PC-3 (cell line): ENCODE data around the gene GALR2. TPM values are rescaled to one million over a fixed set of nuclear protein-coding genes. Genes with fewer than 3 reads are reported as not detected.

Experiments
- ATAC-seq: fragments of 200-7000 bp; cut with Tn5 transposase; 2 replicates; pipeline ENCODE4 v1.9.1; 2020; ENCODE audit warnings: mild to moderate bottlenecking, moderate library complexity
- BruUV-seq: library from RNA; stranded (reverse); fragments of 400-500 nt; replicated peaks from 2 replicates; lab custom pipeline; 2021; lab: Mats Ljungman, UMichigan
- CTCF ChIA-PET: fragments of 300-600 bp; sonication (Branson Sonifier 250); formaldehyde crosslinking; loops from one replicate; lab custom pipeline; 2022; ENCODE audit warnings: antibody characterized with exemption; lab: Charles Lee
- POLR2A ChIA-PET: fragments of 300-600 bp; sonication (Branson Sonifier 250); formaldehyde crosslinking; loops from one replicate; lab custom pipeline; 2022; ENCODE audit warnings: antibody characterized with exemption; ENCODE audit not compliant: unreplicated experiment; lab: Charles Lee
- DNase-seq: peaks from one replicate; pipeline ENCODE4 v3.0.0-alpha.2; 2015
- H2AFZ ChIP-seq: fragments of 300-600 bp; sonication (generic); 2 replicates; pipeline ENCODE4 v1.6.0; 2016; ENCODE audit warnings: antibody characterized with exemption, low read length
- H3F3A ChIP-seq: fragments of 300-600 bp; sonication (generic); one replicate; pipeline ENCODE4 v1.6.0; 2017; ENCODE audit warnings: antibody characterized with exemption, low read length, control low read depth, mild to moderate bottlenecking; ENCODE audit not compliant: unreplicated experiment
- H3K27ac ChIP-seq: fragments of 300-600 bp; sonication (generic); 2 replicates; pipeline ENCODE4 v1.5.1; 2016; ENCODE audit warnings: mild to moderate bottlenecking, low read length
- H3K27me3 ChIP-seq: fragments of 300-600 bp; sonication (generic); 2 replicates; pipeline ENCODE4 v1.6.1; 2016; ENCODE audit warnings: low read length, mixed read lengths
- H3K36me3 ChIP-seq: fragments of 300-600 bp; sonication (generic); 2 replicates; pipeline ENCODE4 v1.6.1; 2016; ENCODE audit warnings: low read depth, mixed run types, low read length, mixed read lengths
- H3K4me1 ChIP-seq: fragments of 300-600 bp; sonication (generic); 2 replicates; pipeline ENCODE4 v1.5.1; 2016; ENCODE audit warnings: low read length; ENCODE audit not compliant: insufficient read depth
- H3K4me2 ChIP-seq: fragments of 300-600 bp; sonication (generic); 2 replicates; pipeline ENCODE4 v1.6.0; 2016; ENCODE audit warnings: low read length
- H3K4me3 ChIP-seq: fragments of 300-600 bp; sonication (generic); 2 replicates; pipeline ENCODE4 v1.5.1; 2016; ENCODE audit warnings: mild to moderate bottlenecking, low read length, mixed read lengths
- H3K79me2 ChIP-seq: fragments of 300-600 bp; sonication (generic); 2 replicates; pipeline ENCODE4 v1.6.1; 2017; ENCODE audit warnings: low read length, mixed read lengths
- H3K9ac ChIP-seq: fragments of 300-600 bp; sonication (generic); 2 replicates; pipeline ENCODE4 v1.6.0; 2016; ENCODE audit warnings: mild to moderate bottlenecking, low read length
- H3K9me2 ChIP-seq: fragments of 300-600 bp; sonication (generic); replicated peaks from 2 replicates; pipeline ENCODE4 v1.6.1; 2016; ENCODE audit warnings: mixed run types, low read length, mixed read lengths
- H3K9me3 ChIP-seq: fragments of 300-600 bp; sonication (generic); 2 replicates; pipeline ENCODE4 v1.6.1; 2016; ENCODE audit warnings: low read length, mixed read lengths
- H4K20me1 ChIP-seq: fragments of 300-600 bp; sonication (generic); 2 replicates; pipeline ENCODE4 v1.6.1; 2016; ENCODE audit warnings: low read length, mixed read lengths
- EZH2 ChIP-seq: fragments of 300-600 bp; sonication (generic); IDR thresholded peaks from one replicate; pipeline ENCODE4 v1.6.1; 2017; ENCODE audit warnings: antibody characterized with exemption, mild to moderate bottlenecking, low read length; ENCODE audit not compliant: unreplicated experiment
- EZH2phosphoT487 ChIP-seq: fragments of 300-600 bp; sonication (generic); IDR thresholded peaks from 2 replicates; pipeline ENCODE4 v1.6.1; 2018; ENCODE audit warnings: mild to moderate bottlenecking, antibody characterized with exemption, low read length, borderline replicate concordance
- intact Hi-C: fragments of 100-400 bp; cut with micrococcal nuclease; formaldehyde crosslinking; loops from 2 replicates; pipeline ENCODE4 v1.9.0; 2023
- total RNA-seq: library from RNA; depleted of rRNA; stranded (reverse); fragments of >200 nt; gene quantifications from 2 replicates; pipeline ENCODE4 v1.2.3, GENCODE V29; 2014
- TF ChIP-seq, protein P1 (sequence below): fragments of 300-600 bp; sonication (generic); conservative IDR thresholded peaks from 2 replicates; pipeline ENCODE4 v1.5.1; 2017; ENCODE audit warnings: antibody characterized with exemption, low read depth, mild to moderate bottlenecking, low read length

GALR2 gene
- total RNA-seq, 1 experiment from 2014 or later = 0.69 TPM

DNA sequence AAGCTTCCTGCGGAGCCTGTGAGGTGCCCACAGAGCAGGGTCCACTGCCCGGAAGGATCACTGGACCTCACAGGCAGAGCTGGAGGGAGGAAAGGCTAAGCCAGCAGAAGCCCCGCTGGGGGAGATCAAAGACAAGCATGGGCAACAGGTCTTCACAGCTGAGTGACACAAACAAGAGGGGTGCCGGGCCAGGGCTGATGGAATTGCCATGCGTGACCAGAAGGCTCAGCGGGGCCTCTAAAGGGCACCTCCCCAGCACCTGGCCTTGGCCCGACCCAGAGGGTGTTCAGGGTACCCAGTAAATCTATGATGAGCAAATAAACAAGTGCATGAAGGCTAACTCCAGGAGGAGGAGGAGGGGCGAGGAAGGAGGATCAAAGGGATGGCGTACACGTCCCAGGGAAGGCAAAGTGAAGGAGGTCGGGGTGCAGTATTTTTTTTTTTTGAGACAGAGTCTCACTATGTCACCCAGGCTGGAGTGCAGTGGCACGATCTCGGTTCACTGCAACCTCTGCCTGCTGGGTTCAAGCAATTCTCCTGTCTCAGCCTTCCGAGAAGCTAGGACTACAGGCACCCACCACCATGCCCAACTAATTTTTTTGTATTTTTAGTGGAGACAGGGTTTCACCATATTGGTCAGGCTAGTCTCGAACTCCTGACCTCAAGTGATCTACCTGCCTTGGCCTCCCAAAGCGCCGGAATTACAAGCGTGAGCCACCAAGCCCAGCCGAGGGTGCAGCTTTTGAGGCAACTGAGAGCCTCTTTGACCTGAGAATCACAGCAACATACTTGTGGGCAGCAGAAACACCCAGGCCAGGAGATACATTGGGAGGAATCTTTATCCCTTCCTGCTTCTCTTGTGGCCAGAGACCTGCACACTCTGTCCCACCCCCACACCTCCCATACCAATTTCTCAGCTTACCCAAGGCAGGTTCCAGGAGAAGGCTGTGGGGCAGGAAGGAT, 45.1 kb downstream of the GALR2 start:
- TF ChIP-seq EZH2phosphoT487 (no peak), EZH2 (no peak)
- TF ChIP-seq, protein P1, sequence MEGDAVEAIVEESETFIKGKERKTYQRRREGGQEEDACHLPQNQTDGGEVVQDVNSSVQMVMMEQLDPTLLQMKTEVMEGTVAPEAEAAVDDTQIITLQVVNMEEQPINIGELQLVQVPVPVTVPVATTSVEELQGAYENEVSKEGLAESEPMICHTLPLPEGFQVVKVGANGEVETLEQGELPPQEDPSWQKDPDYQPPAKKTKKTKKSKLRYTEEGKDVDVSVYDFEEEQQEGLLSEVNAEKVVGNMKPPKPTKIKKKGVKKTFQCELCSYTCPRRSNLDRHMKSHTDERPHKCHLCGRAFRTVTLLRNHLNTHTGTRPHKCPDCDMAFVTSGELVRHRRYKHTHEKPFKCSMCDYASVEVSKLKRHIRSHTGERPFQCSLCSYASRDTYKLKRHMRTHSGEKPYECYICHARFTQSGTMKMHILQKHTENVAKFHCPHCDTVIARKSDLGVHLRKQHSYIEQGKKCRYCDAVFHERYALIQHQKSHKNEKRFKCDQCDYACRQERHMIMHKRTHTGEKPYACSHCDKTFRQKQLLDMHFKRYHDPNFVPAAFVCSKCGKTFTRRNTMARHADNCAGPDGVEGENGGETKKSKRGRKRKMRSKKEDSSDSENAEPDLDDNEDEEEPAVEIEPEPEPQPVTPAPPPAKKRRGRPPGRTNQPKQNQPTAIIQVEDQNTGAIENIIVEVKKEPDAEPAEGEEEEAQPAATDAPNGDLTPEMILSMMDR = no peak
- Histone ChIP-seq H3K79me2 (no peaks in the 10 kb centered on the region), H4K20me1 (no peaks in the 10 kb centered on the region), H3K9me2 (no peaks in the 10 kb centered on the region), H3K9ac (no peak overlapping the region), H3K27me3 (no peaks in the 10 kb centered on the region), H3K27ac (no peak overlapping the region), H3K36me3 (no peaks in the 10 kb centered on the region), H3K9me3 (no peaks in the 10 kb centered on the region), H3F3A (no peaks in the 10 kb centered on the region), H2AFZ (no peak overlapping the region), H3K4me2 (no peak overlapping the region), H3K4me3 (no peak overlapping the region), H3K4me1 (peaks cover 4% of the 10 kb centered on the region; the same call in 1 of the 2 replicates)
- DNase-seq (no peak), ATAC-seq (no peak)
- BruUV-seq = no TSS peak
- intact Hi-C loops = no loop called here
- POLR2A ChIA-PET = no interaction called here
- CTCF ChIA-PET = interaction anchor here (0.5 to 0.6 kb wide), 3 partner anchors 66 to 179 kb away, joined by 3 to 5 read pairs (median 4); no protein-coding TSS in a partner anchor

DNA sequence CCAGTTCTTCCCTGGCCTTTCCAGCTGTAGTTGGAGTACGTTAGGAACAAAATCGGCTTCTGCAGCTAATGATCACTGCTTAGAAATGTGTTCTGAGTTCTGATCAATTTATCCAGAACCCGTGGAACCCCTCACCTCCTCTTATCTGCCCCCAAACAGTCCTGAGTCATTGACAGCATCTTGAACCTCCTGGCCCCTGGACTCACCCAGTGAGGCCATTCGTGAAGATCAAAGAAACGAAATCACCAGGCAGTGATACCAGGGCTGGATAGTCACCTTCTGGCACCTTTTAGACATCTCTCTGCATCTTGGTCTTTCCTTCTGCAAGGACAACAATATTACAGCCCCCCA, 46.1 kb downstream of the GALR2 start:
- Histone ChIP-seq H3K4me2 (no peak overlapping the region), H3K9me3 (no peaks in the 10 kb centered on the region), H2AFZ (no peak overlapping the region), H3K9me2 (no peaks in the 10 kb centered on the region), H3K79me2 (no peaks in the 10 kb centered on the region), H3K4me3 (no peak overlapping the region), H3K4me1 (peaks cover 4% of the 10 kb centered on the region; the same call in 1 of the 2 replicates), H3F3A (no peaks in the 10 kb centered on the region), H3K9ac (no peak overlapping the region), H4K20me1 (no peaks in the 10 kb centered on the region), H3K27me3 (no peaks in the 10 kb centered on the region), H3K27ac (no peak overlapping the region), H3K36me3 (no peaks in the 10 kb centered on the region)
- POLR2A ChIA-PET = no interaction called here
- intact Hi-C loops = loop anchor here (1.0 kb wide), 3 partner anchors 27 to 159 kb away; no protein-coding TSS in a partner anchor
- no TSS peak for BruUV-seq
- CTCF ChIA-PET = interaction anchor here (0.5 to 1.3 kb wide), 4 partner anchors 61 to 178 kb away, joined by 3 to 15 read pairs (median 8); no protein-coding TSS in a partner anchor
- TF ChIP-seq EZH2phosphoT487 = no peak
- TF ChIP-seq, protein P1 = no peak
- DNase-seq = no peak
- no peak for ATAC-seq
